ENCODE measurements around the gene FAXC. TPM values are rescaled to one million over a fixed set of nuclear protein-coding genes. Genes with fewer than 3 reads are reported as not detected.

FAXC gene
- total RNA-seq, 2 experiments from 2014 or later = not detected

DNA sequence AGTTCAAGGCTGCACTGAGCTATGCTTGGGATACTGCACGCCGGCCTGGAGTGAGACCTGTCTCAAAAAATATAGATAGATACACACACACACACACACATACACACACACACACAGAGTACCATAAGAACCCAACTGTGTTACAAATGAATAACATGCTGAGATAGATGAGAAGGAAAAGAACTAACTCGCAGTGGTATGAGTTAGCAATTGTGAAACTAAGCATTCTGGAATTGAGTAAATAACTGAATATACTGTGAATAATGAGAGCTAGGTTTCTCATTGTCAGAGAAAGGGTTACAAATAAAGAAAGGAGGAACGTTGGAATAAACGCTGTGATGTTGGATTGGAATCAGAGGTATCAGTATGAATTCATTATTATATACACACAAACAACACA lies 14.6 kb upstream of the FAXC start:
- CTCF ChIA-PET = no interaction called here
- DNase-seq = no peak
- H3K4me3 Mint-ChIP-seq = no peak overlapping the region
- Histone ChIP-seq H3K9me3 (ENCODE audit: control insufficient read depth in 1 of 2, insufficient read depth in 1 of 2, low read length in 2 of 2) (no peaks in the 10 kb centered on the region), H3K27me3 (ENCODE audit: control insufficient read depth in 1 of 2, insufficient read depth in 2 of 2, low read length in 2 of 2) (peaks cover 0 to 8% of the 10 kb centered on the region in 2 experiments), H3K27ac (ENCODE audit: low read depth in 1 of 2, low read length in 2 of 2) (no peak overlapping the region), H3K4me3 (ENCODE audit: low read length) (no peak overlapping the region), H3K36me3 (ENCODE audit: insufficient read depth, low read length) (no peaks in the 10 kb centered on the region), H3K4me1 (ENCODE audit: insufficient read depth, low read length) (no peaks in the 10 kb centered on the region)
- TF ChIP-seq, protein P1, sequence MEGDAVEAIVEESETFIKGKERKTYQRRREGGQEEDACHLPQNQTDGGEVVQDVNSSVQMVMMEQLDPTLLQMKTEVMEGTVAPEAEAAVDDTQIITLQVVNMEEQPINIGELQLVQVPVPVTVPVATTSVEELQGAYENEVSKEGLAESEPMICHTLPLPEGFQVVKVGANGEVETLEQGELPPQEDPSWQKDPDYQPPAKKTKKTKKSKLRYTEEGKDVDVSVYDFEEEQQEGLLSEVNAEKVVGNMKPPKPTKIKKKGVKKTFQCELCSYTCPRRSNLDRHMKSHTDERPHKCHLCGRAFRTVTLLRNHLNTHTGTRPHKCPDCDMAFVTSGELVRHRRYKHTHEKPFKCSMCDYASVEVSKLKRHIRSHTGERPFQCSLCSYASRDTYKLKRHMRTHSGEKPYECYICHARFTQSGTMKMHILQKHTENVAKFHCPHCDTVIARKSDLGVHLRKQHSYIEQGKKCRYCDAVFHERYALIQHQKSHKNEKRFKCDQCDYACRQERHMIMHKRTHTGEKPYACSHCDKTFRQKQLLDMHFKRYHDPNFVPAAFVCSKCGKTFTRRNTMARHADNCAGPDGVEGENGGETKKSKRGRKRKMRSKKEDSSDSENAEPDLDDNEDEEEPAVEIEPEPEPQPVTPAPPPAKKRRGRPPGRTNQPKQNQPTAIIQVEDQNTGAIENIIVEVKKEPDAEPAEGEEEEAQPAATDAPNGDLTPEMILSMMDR (IDR thresholded peaks at IDR 0.05) = no peak
- no peak for ATAC-seq (ENCODE audit: poor library complexity)
- intact Hi-C loops (cut with DNase I, micrococcal nuclease) = no loop called here
- no peaks in the 10 kb centered on the region for H3K4me1 Mint-ChIP-seq (ENCODE audit: low read depth)
- POLR2A ChIA-PET = no interaction called here
- no peaks in the 10 kb centered on the region for H3K36me3 Mint-ChIP-seq (ENCODE audit: low read depth)
- H3K27ac Mint-ChIP-seq = no peak overlapping the region
- peaks cover 28% of the 10 kb centered on the region for H3K27me3 Mint-ChIP-seq
- H3K9me3 Mint-ChIP-seq = no peaks in the 10 kb centered on the region

DNA sequence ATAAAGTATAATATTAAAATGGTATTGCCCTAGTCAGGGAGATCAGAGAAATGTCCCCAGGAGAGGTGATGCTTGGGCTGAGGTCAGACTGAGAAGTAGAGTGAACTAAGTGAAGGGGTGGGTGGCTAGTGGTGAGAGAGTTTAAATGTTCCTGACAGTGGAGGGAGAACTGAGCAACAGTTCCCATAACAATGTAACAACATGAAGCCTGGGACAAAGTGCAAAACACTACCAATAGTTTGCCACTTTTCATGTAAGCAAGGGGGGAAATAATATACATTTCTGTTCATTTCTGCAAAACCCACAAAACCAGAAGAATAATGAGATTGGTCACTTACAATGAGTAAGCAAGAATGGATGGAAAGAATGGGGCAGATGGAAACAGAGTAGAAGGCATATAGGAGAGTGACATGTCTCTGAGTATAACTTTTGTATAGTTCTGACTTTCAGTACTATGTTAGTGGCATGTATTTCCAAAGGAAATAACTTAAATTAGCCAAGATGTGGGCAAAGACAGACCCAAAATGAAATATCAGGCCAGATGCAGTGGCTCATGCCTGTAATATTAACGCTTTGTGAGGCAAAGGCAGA lies 13.3 kb upstream of the FAXC start:
- Mint-ChIP-seq H3K27ac (no peak overlapping the region), H3K36me3 (ENCODE audit: low read depth) (no peaks in the 10 kb centered on the region), H3K4me1 (ENCODE audit: low read depth) (no peaks in the 10 kb centered on the region), H3K27me3 (peaks cover 33% of the 10 kb centered on the region), H3K4me3 (no peak overlapping the region), H3K9me3 (no peaks in the 10 kb centered on the region)
- H3K9me3 ChIP-seq (ENCODE audit: control insufficient read depth in 1 of 2, insufficient read depth in 1 of 2, low read length in 2 of 2) = no peaks in the 10 kb centered on the region
- intact Hi-C loops (cut with DNase I, micrococcal nuclease) = no loop called here
- peaks cover 0 to 8% of the 10 kb centered on the region in 2 experiments for H3K27me3 ChIP-seq (ENCODE audit: control insufficient read depth in 1 of 2, insufficient read depth in 2 of 2, low read length in 2 of 2)
- TF ChIP-seq, protein P1 (IDR thresholded peaks at IDR 0.05) = no peak
- no peaks in the 10 kb centered on the region for H3K4me1 ChIP-seq (ENCODE audit: insufficient read depth, low read length)
- ChIA-PET CTCF (no interaction called here), POLR2A (no interaction called here)
- H3K36me3 ChIP-seq (ENCODE audit: insufficient read depth, low read length) = no peaks in the 10 kb centered on the region
- H3K27ac ChIP-seq (ENCODE audit: low read depth in 1 of 2, low read length in 2 of 2) = no peak overlapping the region
- no peak overlapping the region for H3K4me3 ChIP-seq (ENCODE audit: low read length)
- DNase-seq (no peak), ATAC-seq (ENCODE audit: poor library complexity) (no peak)

DNA sequence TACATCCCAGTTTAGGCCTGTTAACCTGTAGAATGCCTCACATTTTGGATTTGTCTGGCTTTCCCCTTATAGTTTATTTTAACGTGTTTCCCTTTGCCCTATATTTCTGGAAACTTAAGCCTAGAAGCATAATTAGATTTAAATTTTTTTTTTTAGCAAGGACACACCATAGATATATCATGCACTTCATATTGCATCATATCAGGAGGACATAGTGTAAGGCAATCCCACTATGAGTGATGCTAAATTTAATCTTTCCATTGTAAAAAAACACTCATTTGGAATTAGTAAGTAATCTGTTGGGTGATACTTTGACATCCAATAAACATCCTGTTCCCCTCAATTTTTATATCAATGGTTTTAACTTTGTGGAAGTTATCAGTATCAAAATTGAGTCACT lies 10.3 kb upstream of the FAXC start:
- TF ChIP-seq, protein P1 (IDR thresholded peaks at IDR 0.05) = no peak
- Mint-ChIP-seq H3K4me3 (no peak overlapping the region), H3K36me3 (ENCODE audit: low read depth) (no peaks in the 10 kb centered on the region), H3K4me1 (ENCODE audit: low read depth) (no peaks in the 10 kb centered on the region), H3K27ac (no peak overlapping the region), H3K27me3 (peaks cover 59% of the 10 kb centered on the region), H3K9me3 (no peaks in the 10 kb centered on the region)
- Histone ChIP-seq H3K27me3 (ENCODE audit: control insufficient read depth in 1 of 2, insufficient read depth in 2 of 2, low read length in 2 of 2) (peaks cover 0 to 12% of the 10 kb centered on the region in 2 experiments), H3K36me3 (ENCODE audit: insufficient read depth, low read length) (no peaks in the 10 kb centered on the region), H3K9me3 (ENCODE audit: control insufficient read depth in 1 of 2, insufficient read depth in 1 of 2, low read length in 2 of 2) (no peaks in the 10 kb centered on the region), H3K4me3 (ENCODE audit: low read length) (no peak overlapping the region), H3K27ac (ENCODE audit: low read depth in 1 of 2, low read length in 2 of 2) (no peak overlapping the region), H3K4me1 (ENCODE audit: insufficient read depth, low read length) (no peaks in the 10 kb centered on the region)
- ChIA-PET CTCF (no interaction called here), POLR2A (no interaction called here)
- ATAC-seq (ENCODE audit: poor library complexity) (no peak), DNase-seq (no peak)
- intact Hi-C loops (cut with DNase I, micrococcal nuclease) = no loop called here
